BLaER1 (cell line): ENCODE data around the gene PTTG1.
A peak's percentile ranks its signal among the peaks of the same experiment; 100 is the strongest.

Source experiments
- H3K27ac ChIP-seq: shearing (Covaris generic); formaldehyde crosslinking; 2 replicates; pipeline ENCODE4 v1.8.1; 2022
- H3K27me3 ChIP-seq: shearing (Covaris generic); formaldehyde crosslinking; 2 replicates; pipeline ENCODE4 v1.8.1; 2022
- H3K36me3 ChIP-seq: shearing (Covaris generic); formaldehyde crosslinking; 2 replicates; pipeline ENCODE4 v1.8.1; 2022
- H3K4me1 ChIP-seq: shearing (Covaris generic); formaldehyde crosslinking; 2 replicates; pipeline ENCODE4 v1.8.1; 2022
- H3K4me2 ChIP-seq: shearing (Covaris generic); formaldehyde crosslinking; 2 replicates; pipeline ENCODE4 v1.8.1; 2022
- H3K4me3 ChIP-seq: shearing (Covaris generic); formaldehyde crosslinking; 2 replicates; pipeline ENCODE4 v1.8.1; 2022
- H3K9ac ChIP-seq: shearing (Covaris generic); formaldehyde crosslinking; 2 replicates; pipeline ENCODE4 v1.8.1; 2022
- H3K9me3 ChIP-seq: shearing (Covaris generic); formaldehyde crosslinking; 2 replicates; pipeline ENCODE4 v1.8.1; 2022
- H4K20me1 ChIP-seq: shearing (Covaris generic); formaldehyde crosslinking; 2 replicates; pipeline ENCODE4 v1.8.1; 2022
- Cebpa-rat ChIP-seq: shearing (Covaris generic); IDR thresholded peaks from 2 replicates; pipeline ENCODE4 v1.8.1; 2022

The PTTG1 gene

GRCh38 chr5:160450164-160450932 lies 28.7 kb downstream of the PTTG1 start:
- no peaks in the 10 kb centered on the region for H3K27me3 ChIP-seq
- H3K4me3 ChIP-seq: no peak overlapping the region
- H3K27ac ChIP-seq: no peak overlapping the region
- no peak overlapping the region for H3K9ac ChIP-seq
- H3K4me1 ChIP-seq: peaks cover 20% of the 10 kb centered on the region
- TF ChIP-seq Cebpa-rat: no peak
- H3K36me3 ChIP-seq: no peaks in the 10 kb centered on the region
- H3K9me3 ChIP-seq: peaks cover 12% of the 10 kb centered on the region; the same call in 1 of the 2 replicates
- H3K4me2 ChIP-seq: peak overlapping the region; percentile 6; the same call in 1 of the 2 replicates
- H4K20me1 ChIP-seq: no peaks in the 10 kb centered on the region

DNA sequence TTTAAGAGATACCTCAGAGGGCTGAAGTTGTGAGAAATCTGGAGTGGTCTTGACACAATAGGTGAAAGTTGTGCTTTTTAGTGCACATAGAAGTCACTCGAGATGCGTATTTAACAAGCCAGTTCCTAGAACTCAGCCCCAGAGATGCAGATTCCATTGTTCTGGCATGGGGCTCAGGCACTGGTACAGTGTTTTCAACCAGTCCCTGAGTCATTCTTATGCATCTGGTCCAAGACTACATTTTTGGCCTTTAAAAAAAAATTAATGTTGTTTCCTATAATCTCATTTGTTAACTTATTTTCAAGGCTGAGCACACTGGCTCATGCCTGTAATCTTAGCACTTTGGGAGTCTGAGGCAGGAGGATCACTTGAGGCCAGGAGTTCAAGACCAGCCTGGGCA lies 29.6 kb downstream of the PTTG1 start:
- Histone ChIP-seq H3K27me3 (no peaks in the 10 kb centered on the region), H3K9me3 (peaks cover 12% of the 10 kb centered on the region; the same call in 1 of the 2 replicates), H3K4me2 (no peak overlapping the region), H3K4me1 (peaks cover 29% of the 10 kb centered on the region), H3K4me3 (no peak overlapping the region), H3K36me3 (no peaks in the 10 kb centered on the region), H4K20me1 (no peaks in the 10 kb centered on the region), H3K9ac (no peak overlapping the region), H3K27ac (no peak overlapping the region)
- TF ChIP-seq Cebpa-rat: no peak

DNA sequence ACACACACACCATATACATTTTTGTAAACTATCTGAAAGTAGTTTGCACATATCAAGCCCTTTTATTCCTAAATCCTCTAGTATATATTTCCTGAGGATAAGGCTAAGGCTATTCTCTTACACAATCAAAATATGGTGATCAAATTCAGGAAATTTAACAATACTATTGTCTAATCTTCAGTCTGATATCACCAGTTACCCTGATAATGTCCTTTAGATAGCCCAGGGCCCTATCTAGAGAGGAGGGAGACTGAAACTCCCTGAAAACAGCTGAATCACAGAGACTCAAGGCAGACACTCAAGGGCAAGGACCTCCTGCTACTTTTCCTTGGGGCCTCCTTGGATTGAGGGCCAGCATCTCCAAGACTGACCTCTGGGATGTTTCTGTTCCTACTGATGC lies 30.4 kb downstream of the PTTG1 start:
- Histone ChIP-seq H3K27me3 (no peaks in the 10 kb centered on the region), H3K4me2 (no peak overlapping the region), H3K4me1 (peaks cover 34% of the 10 kb centered on the region), H4K20me1 (no peaks in the 10 kb centered on the region), H3K9me3 (peaks cover 12% of the 10 kb centered on the region; the same call in 1 of the 2 replicates), H3K27ac (no peak overlapping the region), H3K4me3 (no peak overlapping the region), H3K36me3 (no peaks in the 10 kb centered on the region), H3K9ac (no peak overlapping the region)
- no peak for TF ChIP-seq Cebpa-rat

DNA sequence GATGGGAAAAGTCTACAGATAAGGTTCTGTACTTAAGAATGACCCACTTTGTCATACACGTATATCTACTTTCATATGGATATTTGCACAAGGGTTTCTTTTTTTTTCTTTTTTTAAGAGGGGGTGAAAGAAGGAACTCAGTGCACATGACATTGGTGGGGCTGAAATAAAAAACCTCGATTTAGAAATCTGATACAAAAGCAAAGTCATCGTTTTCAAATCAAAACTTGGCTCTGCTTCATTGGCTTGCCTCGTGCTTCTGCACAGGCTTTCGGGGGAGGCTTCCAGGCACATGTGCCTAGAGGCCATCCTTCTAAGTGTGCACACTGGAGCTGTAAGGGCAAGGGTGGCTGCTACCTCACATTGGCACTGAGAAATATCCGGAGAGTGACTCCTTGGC lies 31.1 kb downstream of the PTTG1 start:
- peak overlapping the region; percentile 6; the same call in 1 of the 2 replicates for H3K4me2 ChIP-seq

DNA sequence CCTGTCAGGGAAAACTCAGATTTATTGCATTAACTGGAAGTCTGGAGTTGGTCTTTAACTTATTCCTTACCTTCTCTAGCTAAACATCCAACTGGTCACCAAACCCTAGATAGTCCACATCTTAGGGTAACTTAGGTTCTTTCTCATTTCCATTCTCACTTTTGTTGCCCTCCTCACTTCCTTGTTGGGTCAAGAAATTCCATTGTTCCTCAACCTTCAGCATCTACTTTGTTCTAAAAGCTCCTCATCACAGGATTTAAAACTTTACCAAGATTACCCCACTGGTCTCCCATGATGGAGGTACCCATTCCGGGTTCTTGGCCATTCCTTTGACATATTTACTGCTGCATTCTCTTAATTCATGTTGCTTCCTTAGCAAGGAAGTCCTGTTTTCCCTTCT lies 32.1 kb downstream of the PTTG1 start:
- H3K9me3 ChIP-seq: 0 out of 2 replicates have a peak, but pooled peaks cover 6% of the 10 kb centered on the region
- no peaks in the 10 kb centered on the region for H3K27me3 ChIP-seq
- H3K4me2 ChIP-seq: no peak overlapping the region
- TF ChIP-seq Cebpa-rat: no peak
- no peak overlapping the region for H3K27ac ChIP-seq
- no peaks in the 10 kb centered on the region for H4K20me1 ChIP-seq
- no peak overlapping the region for H3K9ac ChIP-seq
- peaks cover 34% of the 10 kb centered on the region for H3K4me1 ChIP-seq
- H3K4me3 ChIP-seq: no peak overlapping the region
- H3K36me3 ChIP-seq: no peaks in the 10 kb centered on the region

More for the DNA sequence above, 31.1 kb downstream of the PTTG1 start:
- H4K20me1 ChIP-seq: no peaks in the 10 kb centered on the region
- H3K27me3 ChIP-seq: no peaks in the 10 kb centered on the region
- peaks cover 12% of the 10 kb centered on the region; the same call in 1 of the 2 replicates for H3K9me3 ChIP-seq
- H3K27ac ChIP-seq: no peak overlapping the region
- no peaks in the 10 kb centered on the region for H3K36me3 ChIP-seq
- H3K4me1 ChIP-seq: peaks cover 34% of the 10 kb centered on the region
- TF ChIP-seq Cebpa-rat: no peak
- no peak overlapping the region for H3K9ac ChIP-seq
- no peak overlapping the region for H3K4me3 ChIP-seq

GRCh38 chr5:160455600-160455999 lies 33.9 kb downstream of the PTTG1 start:
- Histone ChIP-seq H3K36me3 (no peaks in the 10 kb centered on the region), H4K20me1 (no peaks in the 10 kb centered on the region), H3K27ac (no peak overlapping the region), H3K27me3 (no peaks in the 10 kb centered on the region), H3K4me1 (peaks cover 29% of the 10 kb centered on the region), H3K4me3 (no peak overlapping the region), H3K9me3 (peaks cover 5% of the 10 kb centered on the region), H3K9ac (no peak overlapping the region), H3K4me2 (peak overlapping the region; percentile 61)
- TF ChIP-seq Cebpa-rat: no peak

DNA sequence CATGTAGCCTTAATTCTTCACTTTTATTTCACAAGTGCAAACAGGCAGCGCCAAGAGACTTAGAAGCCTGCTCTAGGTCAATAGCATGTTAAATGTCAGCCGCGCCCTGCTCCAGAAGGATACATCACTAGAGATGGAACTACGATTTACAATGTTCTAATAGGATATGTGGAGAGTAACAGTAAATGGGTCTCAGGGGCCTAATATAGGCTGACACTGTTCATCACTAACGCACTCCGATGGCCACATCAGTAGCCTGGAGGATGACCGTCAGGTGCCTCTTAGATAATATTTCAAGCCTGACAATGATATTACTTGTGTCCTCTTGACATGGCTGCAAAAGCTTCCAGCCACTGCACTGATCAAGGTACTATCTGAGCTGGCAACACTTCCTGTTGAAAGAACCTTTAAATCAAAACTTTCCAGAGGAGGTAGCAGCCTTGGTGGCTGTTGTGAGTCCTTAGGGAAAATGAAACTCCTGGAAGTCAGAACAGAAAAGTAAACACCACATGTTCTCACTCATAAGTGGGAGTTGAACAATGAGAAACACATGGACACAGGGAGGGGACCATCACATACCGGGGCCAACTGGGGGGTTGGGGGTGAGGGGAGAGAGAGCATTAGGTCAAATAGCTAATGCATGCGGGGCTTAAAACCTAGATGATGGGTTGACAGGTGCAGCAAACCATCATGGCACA lies 35.0 kb downstream of the PTTG1 start:
- Histone ChIP-seq H4K20me1 (no peaks in the 10 kb centered on the region), H3K27me3 (no peaks in the 10 kb centered on the region)
- TF ChIP-seq Cebpa-rat: no peak

GRCh38 chr5:160457252-160457651 lies 35.6 kb downstream of the PTTG1 start:
- H3K36me3 ChIP-seq: no peaks in the 10 kb centered on the region
- H3K9ac ChIP-seq: no peak overlapping the region
- TF ChIP-seq Cebpa-rat: no peak
- H3K4me2 ChIP-seq: no peak overlapping the region
- no peaks in the 10 kb centered on the region for H3K27me3 ChIP-seq
- peaks cover 34% of the 10 kb centered on the region for H3K4me1 ChIP-seq
- peaks cover 16% of the 10 kb centered on the region for H3K9me3 ChIP-seq
- H4K20me1 ChIP-seq: no peaks in the 10 kb centered on the region
- H3K4me3 ChIP-seq: no peak overlapping the region
- no peak overlapping the region for H3K27ac ChIP-seq

More for the DNA sequence above, 35.0 kb downstream of the PTTG1 start:
- peaks cover 16% of the 10 kb centered on the region for H3K9me3 ChIP-seq
- H3K36me3 ChIP-seq: no peaks in the 10 kb centered on the region
- H3K4me2 ChIP-seq: peak overlapping the region; percentile 61; the same call in 1 of the 2 replicates
- no peak overlapping the region for H3K27ac ChIP-seq
- H3K4me1 ChIP-seq: peaks cover 27% of the 10 kb centered on the region
- no peak overlapping the region for H3K4me3 ChIP-seq
- no peak overlapping the region for H3K9ac ChIP-seq

DNA sequence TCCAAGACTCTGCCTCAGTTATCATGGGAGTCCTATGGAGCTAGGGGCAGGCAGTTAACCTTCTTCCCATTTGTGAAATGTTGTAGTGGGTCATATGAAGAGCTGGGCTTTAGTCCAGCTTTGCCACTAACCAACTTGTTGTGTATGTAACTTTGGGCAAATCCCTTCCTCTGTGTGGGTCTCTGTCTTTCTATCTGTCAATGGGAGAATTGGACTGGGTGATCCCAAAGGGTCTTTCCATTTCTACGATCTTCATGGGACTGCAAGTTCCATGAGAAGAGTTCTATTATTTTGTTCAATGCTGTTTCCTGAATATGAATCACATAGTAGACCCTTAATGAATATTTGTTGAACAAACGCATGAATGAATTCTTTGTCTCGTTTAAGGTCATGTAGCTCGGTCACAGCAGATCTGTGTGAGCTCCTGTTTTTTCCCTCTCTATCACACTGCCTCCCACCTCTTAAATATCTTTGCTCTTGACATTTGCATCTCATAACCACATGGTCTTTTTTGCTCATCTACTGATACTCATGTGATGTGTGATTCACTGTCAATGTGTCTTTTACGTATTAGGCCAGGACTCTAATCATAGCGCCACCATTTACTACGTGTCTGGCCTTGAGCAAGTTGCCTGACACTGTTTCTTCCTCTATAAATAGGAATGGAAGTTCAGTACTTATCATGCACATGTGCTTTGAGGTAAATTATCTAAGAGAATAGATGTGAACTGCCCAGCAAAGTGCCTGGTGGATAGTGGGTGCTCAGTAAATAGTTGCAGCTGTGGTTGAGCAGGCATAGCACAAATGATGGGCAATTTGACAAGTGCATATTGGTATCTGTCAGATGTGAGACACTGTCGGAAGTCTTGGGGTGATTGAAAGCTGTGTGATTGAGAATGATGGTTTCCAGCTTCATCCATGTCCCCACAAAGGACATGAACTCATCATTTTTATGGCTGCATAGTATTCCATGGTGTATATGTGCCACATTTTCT lies 37.4 kb downstream of the PTTG1 start:
- no peaks in the 10 kb centered on the region for H3K36me3 ChIP-seq
- peaks cover 46% of the 10 kb centered on the region for H3K4me1 ChIP-seq
- H4K20me1 ChIP-seq: no peaks in the 10 kb centered on the region
- H3K9ac ChIP-seq: no peak overlapping the region
- H3K4me2 ChIP-seq: no peak overlapping the region
- H3K4me3 ChIP-seq: no peak overlapping the region
- no peaks in the 10 kb centered on the region for H3K27me3 ChIP-seq
- H3K9me3 ChIP-seq: peaks cover 16% of the 10 kb centered on the region
- no peak overlapping the region for H3K27ac ChIP-seq
- TF ChIP-seq Cebpa-rat: no peak
